Medulla oblongata (tissue), 1 donor: Measurements from ENCODE around the gene CRKL.

ENCODE experiments used
- DNase-seq: peaks from one replicate; pipeline ENCODE4 v3.0.0-alpha.2; 2015; ENCODE audit errors: extremely low spot score

CRKL gene

GRCh38 chr22:20951932-20952380 is 34.7 kb downstream of the CRKL start:
- DNase-seq = no peak

DNA sequence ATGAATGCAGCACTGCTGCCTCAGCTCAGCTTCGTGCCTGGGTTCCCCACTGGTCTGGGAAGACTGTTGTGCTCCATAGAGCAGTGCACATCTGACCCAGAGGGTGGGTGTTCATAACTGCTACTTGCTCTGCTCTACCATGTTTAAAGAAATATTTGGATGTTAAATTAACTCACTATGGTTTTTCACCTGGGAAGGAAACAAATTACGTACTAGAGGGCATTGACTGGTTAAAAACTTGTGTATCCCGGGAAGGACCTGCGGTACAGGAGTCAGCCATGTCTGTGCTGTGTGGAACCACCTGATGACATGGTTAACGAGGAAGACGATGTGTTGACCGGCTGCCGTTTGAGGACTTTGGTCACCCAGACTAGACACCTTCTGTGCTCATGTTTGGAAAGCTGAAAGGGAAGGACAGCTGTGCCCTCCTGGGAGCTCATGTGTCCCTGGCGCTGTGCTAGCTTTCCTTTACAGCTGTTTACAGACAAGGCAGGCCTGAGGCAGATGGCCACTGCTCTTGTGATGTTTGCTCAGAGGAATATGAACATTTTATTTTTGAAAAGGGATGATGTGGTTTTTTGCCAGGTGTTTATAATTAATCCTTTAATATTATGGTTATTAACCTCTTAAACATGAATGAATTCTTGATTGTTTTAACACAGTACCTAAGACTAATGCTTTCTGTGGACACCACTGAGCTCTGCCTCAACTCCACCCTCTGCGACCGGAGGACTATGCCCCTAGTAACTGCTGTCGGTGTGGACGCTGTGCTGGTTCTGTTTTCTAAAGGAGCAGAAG is 35.5 kb downstream of the CRKL start:
- DNase-seq = no peak

DNA sequence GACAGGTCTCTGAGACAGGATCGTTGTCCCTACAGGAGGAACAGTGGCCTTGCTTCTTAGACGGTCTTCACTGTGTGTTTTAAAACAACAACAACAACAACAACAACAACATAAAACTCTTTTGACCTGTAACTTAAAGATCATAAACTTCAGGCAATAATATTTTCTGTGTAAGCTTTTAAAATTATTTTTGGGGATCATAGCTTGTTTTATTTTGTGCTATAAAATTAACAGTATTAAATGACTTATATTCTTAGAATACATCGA is 36.1 kb downstream of the CRKL start:
- no peak for DNase-seq

DNA sequence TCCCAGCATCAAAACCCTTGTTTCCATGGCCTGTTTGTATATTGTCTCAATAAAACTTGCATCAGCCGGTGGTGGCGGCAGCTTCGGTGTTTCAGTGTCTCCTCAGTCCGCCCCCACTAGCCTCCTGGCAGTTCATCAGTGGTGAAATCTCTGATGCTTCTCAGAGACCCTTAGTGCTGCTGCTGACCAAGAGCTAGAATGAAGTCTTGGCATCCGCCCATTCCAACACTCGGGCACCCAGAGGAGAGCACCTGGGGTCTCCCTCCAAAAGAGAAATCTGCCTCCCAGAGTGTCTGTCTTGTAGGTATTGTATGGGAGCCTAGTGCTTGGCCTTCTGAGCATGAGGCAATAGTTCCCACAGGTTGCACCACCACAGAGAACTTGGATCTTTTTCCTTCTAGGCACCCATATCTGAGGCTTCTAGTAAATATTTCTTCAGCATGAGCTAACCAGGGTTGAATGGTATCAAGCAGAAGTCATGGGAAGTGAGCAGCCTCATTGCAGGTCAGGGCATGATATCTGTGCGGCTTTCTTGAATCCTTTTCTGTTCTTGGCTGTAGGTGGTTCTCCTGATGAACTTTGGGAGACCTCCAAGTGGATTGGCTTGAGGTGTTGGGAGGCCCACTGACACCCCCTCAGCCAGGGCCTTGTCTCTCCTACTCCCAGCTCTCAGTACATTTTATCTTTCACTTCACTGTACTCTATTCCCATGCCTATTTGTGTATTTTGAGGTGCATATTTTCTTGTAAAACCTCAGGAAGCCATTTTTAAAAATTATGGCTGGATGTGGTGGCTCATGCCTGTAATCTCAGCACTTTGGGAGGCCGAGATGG is 36.7 kb downstream of the CRKL start:
- DNase-seq = no peak

DNA sequence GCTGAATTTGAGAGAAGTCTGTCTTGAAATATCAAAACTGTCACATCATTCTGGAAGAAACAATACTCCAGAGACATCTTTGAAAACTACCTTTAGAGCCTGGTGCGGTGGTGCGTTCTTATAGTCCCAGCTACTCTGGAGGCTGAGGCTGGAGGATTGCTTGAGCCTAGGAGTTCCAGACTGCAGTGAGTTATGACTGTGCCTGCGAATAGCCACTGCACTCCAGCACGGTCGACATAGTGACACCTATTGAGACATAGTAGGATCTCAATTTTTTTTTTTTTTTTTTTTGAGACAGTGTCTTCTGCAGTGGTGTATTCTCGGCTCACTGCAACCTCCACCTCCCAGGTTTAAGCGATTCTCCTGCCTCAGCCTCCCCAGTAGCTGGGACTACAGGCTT is 38.3 kb downstream of the CRKL start:
- DNase-seq = no peak

- no peak for DNase-seq
Observed at GRCh38 chr22:20956258-20957101, 39.3 kb downstream of the CRKL start.

GRCh38 chr22:20957102-20957682 is 40.0 kb downstream of the CRKL start:
- no peak for DNase-seq

GRCh38 chr22:20957683-20958431 is 40.6 kb downstream of the CRKL start:
- DNase-seq = no peak

GRCh38 chr22:20959578-20960461 is 42.6 kb downstream of the CRKL start:
- DNase-seq = no peak

- DNase-seq = no peak
Observed at GRCh38 chr22:20960609-20961008, 43.4 kb downstream of the CRKL start.

DNA sequence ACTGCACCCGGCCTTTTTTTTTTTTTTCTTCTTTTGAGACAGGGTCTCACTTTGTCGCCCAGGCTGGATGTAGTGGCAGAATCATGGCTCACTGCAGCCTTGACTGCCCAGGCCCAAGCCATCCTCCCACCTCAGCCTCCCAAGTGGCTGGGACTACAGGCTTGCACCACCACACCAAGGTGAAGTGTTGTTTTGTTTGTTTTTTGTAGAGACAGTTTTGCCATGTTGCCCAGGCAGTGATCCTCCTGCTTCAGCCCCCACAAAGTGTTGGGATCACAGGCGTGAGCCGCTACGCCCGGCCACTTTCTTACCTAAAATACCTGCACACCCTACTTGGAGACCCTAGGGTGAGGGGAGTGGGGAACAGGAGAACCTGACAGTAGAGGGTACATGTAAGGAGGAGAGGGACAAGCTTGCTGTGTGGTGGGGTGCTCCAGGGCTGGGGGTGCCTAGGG is 45.3 kb downstream of the CRKL start:
- DNase-seq = no peak

- DNase-seq = no peak
Observed at GRCh38 chr22:20963201-20964052, 46.2 kb downstream of the CRKL start.

DNA sequence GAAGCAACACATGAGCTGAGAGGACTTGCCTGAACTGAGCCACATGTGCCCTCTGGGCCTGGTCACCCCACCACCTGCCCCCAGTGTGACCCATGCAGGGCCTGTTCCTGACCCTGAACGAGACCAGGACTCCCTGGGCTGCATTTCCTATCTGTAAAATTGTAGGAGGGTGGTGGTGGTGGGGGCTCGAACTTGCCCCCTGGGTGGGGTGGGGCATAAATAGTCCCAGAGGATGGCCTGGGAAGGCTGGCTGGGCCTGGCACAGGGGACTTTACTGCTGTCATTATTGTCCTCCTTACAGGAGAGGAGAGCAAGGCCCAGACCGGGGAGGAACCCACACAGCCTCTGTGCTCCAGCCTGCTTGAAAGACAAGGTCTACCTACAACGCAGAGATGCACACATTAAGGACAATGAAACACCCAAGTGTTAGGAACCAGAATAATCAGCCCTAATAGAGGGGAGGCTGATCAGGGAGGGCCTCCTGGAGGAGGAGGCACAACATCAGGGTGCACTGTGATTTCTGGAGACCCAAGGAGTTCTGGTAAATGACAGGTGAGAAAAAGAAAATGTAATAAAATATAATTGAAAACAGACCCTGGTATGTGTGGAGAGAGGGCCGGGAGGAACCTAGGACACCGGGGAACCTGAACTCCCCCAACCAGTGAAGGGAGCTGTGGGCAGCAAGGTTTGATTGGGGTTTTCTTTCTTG is 47.0 kb downstream of the CRKL start:
- no peak for DNase-seq

DNA sequence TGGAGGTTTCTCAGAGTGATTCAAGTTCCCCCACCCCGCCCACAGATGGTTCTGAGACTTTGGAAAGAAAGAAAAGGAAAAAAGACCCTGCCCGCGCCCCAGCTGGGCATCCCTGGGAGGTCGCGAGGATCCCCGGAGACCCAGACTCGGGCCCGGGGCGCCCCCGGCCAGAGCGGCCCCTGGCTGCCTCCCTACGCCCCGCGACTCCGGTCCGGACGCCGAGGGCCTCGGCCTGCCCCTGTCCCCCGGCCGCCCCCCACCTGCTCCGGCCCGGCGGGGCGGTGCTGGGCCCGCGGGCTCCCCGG is 47.5 kb downstream of the CRKL start:
- DNase-seq = no peak

- no peak for DNase-seq
Observed at GRCh38 chr22:20965104-20965887, 48.1 kb downstream of the CRKL start.

- no peak for DNase-seq
Observed at GRCh38 chr22:20965888-20966855, 49.0 kb downstream of the CRKL start.
